Cardiac muscle cell (in vitro differentiated cells and primary cell): ENCODE data around the gene FOSL2. TPM values are rescaled to one million over a fixed set of nuclear protein-coding genes. Genes with fewer than 3 reads are reported as not detected.

Experiments
- DNase-seq, 2 donors: peaks; one replicate each; pipeline versions ENCODE4 v3.0.0 to v3.0.0-alpha.2; 2010 to 2017; ENCODE audit warnings: low read depth in 1 of 2, low spot score in 1 of 2
- H3K27ac ChIP-seq: fragments of 200-600 bp; sonication (generic); 2 replicates; pipeline ENCODE4 v1.5.1; 2016
- H3K27me3 ChIP-seq: fragments of 200-600 bp; sonication (generic); 2 replicates; pipeline ENCODE4 v1.6.0; 2016; ENCODE audit warnings: control low read depth
- H3K36me3 ChIP-seq: fragments of 200-600 bp; sonication (generic); 2 replicates; pipeline ENCODE4 v1.5.1; 2016; ENCODE audit warnings: control low read depth
- H3K4me1 ChIP-seq: fragments of 200-600 bp; sonication (generic); 2 replicates; pipeline ENCODE4 v1.8.1; 2017; ENCODE audit warnings: low read depth, mild to moderate bottlenecking, mixed run types
- H3K4me3 ChIP-seq: fragments of 200-600 bp; sonication (generic); 2 replicates; pipeline ENCODE4 v1.5.1; 2016; ENCODE audit warnings: mild to moderate bottlenecking
- H3K9me3 ChIP-seq: fragments of 200-600 bp; sonication (generic); 2 replicates; pipeline ENCODE4 v1.5.1; 2017; ENCODE audit warnings: low read depth, mild to moderate bottlenecking, control low read depth
- polyA plus RNA-seq: library from polyadenylated mRNA; unstranded; fragments of >200 nt; fragmentation: Nextera tagmentation; extraction: Ambion mirVana; gene quantifications from 2 replicates; pipeline ENCODE4 v1.2.1, GENCODE V29; 2016
- total RNA-seq: library from RNA; depleted of rRNA; stranded (reverse); fragments of >200 nt; gene quantifications from 2 replicates; pipeline ENCODE4 v1.2.3, GENCODE V29; 2016
- TF ChIP-seq, protein P1 (sequence below): IDR thresholded peaks from 2 replicates; pipeline ENCODE4 v1.5.1; 2012; ENCODE audit warnings: low read depth, mild to moderate bottlenecking, low read length

The FOSL2 gene
- total and polyA plus RNA-seq, 2 experiments from 2014 or later: 2.0 to 3.5 TPM

DNA sequence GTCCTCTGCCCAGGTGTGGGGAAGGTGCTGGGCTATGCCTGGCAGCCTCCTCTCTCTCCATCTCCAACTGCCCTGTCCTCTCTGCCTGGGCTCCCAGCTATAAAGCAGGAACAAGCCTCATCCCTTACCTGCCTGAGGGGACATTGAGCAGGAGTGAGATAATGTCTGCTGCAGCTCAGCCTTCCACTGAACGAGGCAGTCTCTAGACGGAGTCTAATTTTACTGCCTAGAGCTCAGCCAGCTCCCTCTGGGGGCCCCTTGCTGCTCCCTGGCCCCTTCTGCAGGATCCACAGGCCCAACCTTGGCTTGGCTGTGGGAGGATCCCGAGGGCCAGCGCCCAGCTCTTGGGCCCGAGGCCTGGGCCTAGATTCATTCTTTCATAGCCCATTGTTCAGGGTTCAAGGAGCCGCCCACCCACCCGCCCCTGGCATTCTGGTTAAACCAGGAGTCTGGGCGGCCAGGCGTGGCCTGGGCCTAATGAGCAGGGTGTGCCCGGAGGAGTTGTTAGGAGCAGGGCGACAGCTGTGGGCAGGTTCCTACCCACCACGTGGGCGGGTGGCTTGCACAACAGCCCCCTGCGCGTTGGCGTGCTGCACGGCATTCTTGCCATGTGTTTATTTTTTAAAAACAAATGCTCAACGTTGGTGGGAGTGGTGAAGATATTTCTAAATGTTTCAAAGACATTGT is 44.6 kb downstream of the FOSL2 start:
- Histone ChIP-seq H3K36me3 (no peaks in the 10 kb centered on the region), H3K27ac (no peak overlapping the region), H3K4me3 (no peak overlapping the region), H3K27me3 (no peaks in the 10 kb centered on the region), H3K9me3 (no peaks in the 10 kb centered on the region), H3K4me1 (peaks cover 10% of the 10 kb centered on the region)
- TF ChIP-seq, protein P1, sequence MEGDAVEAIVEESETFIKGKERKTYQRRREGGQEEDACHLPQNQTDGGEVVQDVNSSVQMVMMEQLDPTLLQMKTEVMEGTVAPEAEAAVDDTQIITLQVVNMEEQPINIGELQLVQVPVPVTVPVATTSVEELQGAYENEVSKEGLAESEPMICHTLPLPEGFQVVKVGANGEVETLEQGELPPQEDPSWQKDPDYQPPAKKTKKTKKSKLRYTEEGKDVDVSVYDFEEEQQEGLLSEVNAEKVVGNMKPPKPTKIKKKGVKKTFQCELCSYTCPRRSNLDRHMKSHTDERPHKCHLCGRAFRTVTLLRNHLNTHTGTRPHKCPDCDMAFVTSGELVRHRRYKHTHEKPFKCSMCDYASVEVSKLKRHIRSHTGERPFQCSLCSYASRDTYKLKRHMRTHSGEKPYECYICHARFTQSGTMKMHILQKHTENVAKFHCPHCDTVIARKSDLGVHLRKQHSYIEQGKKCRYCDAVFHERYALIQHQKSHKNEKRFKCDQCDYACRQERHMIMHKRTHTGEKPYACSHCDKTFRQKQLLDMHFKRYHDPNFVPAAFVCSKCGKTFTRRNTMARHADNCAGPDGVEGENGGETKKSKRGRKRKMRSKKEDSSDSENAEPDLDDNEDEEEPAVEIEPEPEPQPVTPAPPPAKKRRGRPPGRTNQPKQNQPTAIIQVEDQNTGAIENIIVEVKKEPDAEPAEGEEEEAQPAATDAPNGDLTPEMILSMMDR: no peak
- no peak for DNase-seq

DNA sequence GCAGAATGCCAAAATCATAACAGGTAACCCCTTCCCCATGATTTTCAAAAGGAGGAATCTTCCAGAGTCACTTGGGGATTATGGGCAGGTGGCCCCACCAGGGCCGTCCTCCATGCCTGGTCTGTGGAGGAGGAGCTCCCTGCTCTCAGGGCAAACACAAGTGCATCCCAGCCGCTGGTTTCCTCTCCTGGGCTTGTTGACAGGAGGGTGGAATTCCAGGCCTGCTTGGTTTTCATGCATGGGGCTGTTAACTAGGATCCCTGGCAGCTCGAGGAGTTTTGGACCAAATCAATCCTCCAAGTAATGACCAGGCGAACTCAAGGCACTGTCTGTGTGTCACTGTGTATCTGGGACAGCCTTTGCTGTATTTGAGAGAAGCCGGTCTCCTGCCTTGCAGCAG is 45.3 kb downstream of the FOSL2 start:
- Histone ChIP-seq H3K36me3 (no peaks in the 10 kb centered on the region), H3K27me3 (no peaks in the 10 kb centered on the region), H3K4me1 (peaks cover 10% of the 10 kb centered on the region), H3K4me3 (no peak overlapping the region), H3K27ac (peak overlapping the region; percentile 44), H3K9me3 (no peaks in the 10 kb centered on the region)
- DNase-seq: peak in 1 of 2 donors; percentile 65
- TF ChIP-seq, protein P1: no peak

DNA sequence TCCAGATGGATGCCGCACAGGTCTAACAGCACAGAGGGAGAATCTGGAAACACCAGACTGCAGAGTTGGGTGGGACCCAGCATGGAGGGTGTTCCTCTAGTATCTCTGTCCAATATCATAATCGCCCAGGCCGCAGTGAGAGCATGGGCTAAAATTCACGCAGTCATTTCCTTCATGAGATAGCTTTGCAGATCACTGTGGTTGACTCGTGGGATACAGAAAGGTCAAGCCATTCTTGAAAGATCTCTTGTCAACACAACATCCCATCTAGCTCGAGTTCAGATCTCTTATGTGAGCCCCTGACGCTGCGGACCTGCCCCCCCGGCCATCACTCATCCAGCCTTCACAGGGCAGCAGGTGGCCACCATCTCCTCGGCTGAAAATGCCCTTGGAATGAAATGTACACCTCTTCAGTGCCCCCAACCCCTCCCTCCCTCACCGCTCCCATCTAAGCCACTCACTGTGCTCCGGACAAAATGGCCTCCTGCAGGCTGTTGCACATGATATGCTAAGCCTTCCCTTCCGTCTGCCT is 45.9 kb downstream of the FOSL2 start:
- no peaks in the 10 kb centered on the region for H3K27me3 ChIP-seq
- TF ChIP-seq, protein P1: no peak
- DNase-seq: no peak
- no peaks in the 10 kb centered on the region for H3K9me3 ChIP-seq
- no peak overlapping the region for H3K27ac ChIP-seq
- peaks cover 10% of the 10 kb centered on the region for H3K4me1 ChIP-seq
- H3K36me3 ChIP-seq: no peaks in the 10 kb centered on the region
- no peak overlapping the region for H3K4me3 ChIP-seq

DNA sequence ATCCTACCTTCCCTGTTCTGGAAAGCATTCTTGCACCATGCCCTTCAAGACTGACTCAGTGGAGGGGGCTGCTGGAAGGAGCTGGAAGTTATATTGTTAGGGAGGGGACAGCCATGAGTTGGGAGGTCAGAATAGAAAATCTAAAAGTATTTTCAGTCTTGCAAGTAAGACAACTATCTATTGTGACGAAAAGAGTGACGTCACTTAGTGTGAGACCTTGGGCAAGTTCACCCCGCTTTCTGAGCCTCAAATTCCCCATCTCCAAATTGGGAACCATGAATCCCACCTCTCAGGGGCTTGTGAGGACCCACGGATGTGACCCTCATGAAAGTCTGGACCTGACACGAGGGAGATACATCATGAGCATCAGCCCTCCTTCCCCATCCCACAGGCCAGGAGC is 46.5 kb downstream of the FOSL2 start:
- TF ChIP-seq, protein P1: no peak
- Histone ChIP-seq H3K27ac (no peak overlapping the region), H3K27me3 (no peaks in the 10 kb centered on the region), H3K4me1 (peaks cover 10% of the 10 kb centered on the region), H3K9me3 (no peaks in the 10 kb centered on the region), H3K36me3 (no peaks in the 10 kb centered on the region), H3K4me3 (no peak overlapping the region)
- DNase-seq: no peak

DNA sequence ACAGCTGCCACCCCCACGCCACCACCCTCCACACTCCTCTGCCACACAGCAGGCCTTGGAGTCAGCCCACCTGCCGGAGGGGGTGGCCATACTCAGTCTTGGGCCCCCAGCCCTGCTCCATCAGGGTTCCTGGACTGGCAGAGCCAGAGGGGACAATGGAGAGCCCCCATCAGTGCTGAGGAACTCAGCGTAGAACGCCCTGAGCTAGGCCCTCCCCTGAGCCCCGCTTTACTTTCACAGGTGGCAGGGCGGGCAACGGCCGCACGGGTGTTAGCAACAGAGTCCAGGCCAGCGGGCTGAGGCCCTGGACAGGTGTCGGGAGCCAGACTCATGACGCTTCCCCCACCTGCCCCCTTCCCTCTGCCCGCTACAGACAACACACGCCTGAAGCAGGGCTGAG is 47.1 kb downstream of the FOSL2 start:
- DNase-seq: no peak
- TF ChIP-seq, protein P1: no peak
- H3K27ac ChIP-seq: no peak overlapping the region
- H3K36me3 ChIP-seq: no peaks in the 10 kb centered on the region
- H3K9me3 ChIP-seq: no peaks in the 10 kb centered on the region
- H3K27me3 ChIP-seq: no peaks in the 10 kb centered on the region
- H3K4me1 ChIP-seq: peaks cover 10% of the 10 kb centered on the region
- no peak overlapping the region for H3K4me3 ChIP-seq
